Prostate gland (tissue), 2 donors: Measurements from ENCODE around the gene FCSK. TPM values are rescaled to one million over a fixed set of nuclear protein-coding genes. Genes with fewer than 3 reads are reported as not detected.

Source experiments
- DNase-seq: peaks from one replicate; pipeline ENCODE4 v3.0.0-alpha.2; 2019; ENCODE audit warnings: low spot score
- H3K27ac ChIP-seq, 2 donors: fragments of 200-600 bp; sonication (generic); 2 replicates each; pipeline ENCODE4 v1.5.1; 2017 to 2019
- H3K27me3 ChIP-seq: fragments of 200-600 bp; sonication (generic); replicated peaks from 2 replicates; pipeline ENCODE4 v1.5.1; 2019; ENCODE audit not compliant: insufficient read depth
- H3K36me3 ChIP-seq, 2 donors: fragments of 200-600 bp; sonication (generic); 1 replicate in 1 of 2; 2 replicates in 1 of 2; pipeline versions ENCODE4 v1.5.1 to v1.8.1; 2017 to 2019
- H3K4me1 ChIP-seq: fragments of 200-600 bp; sonication (generic); replicated peaks from 2 replicates; pipeline ENCODE4 v1.5.1; 2019
- H3K4me3 ChIP-seq, 2 donors: fragments of 200-600 bp; sonication (generic); 2 replicates each; pipeline ENCODE4 v1.5.1; 2017 to 2019
- H3K9me3 ChIP-seq: fragments of 200-600 bp; sonication (generic); 2 replicates; pipeline ENCODE4 v1.5.1; 2017
- CTCF ChIP-seq, 4 experiments: fragments of 200-600 bp in 2 of 4; fragments of 450-650 bp in 2 of 4; sonication (generic) in 2 of 4; IDR thresholded peaks; 1 replicate in 3 of 4; 2 replicates in 1 of 4; pipeline ENCODE4 v1.5.1; 2016 to 2019; ENCODE audit warnings: antibody characterized with exemption in 4 of 4, mild to moderate bottlenecking in 2 of 4, moderate library complexity in 2 of 4
- POLR2A ChIP-seq: fragments of 450-650 bp; IDR thresholded peaks from one replicate; pipeline ENCODE4 v1.6.1; 2016; ENCODE audit warnings: antibody characterized with exemption, mild to moderate bottlenecking
- POLR2AphosphoS5 ChIP-seq: sonication (generic); formaldehyde crosslinking; IDR thresholded peaks from one replicate; pipeline ENCODE4 v1.6.1; 2017; ENCODE audit warnings: antibody characterized with exemption
- WGBS: methylation state at CpG from one replicate; pipeline ENCODE4 v1.1.5; 2018; 5-methylcytosine and 5-hydroxymethylcytosine counted together
- intact Hi-C: fragments of 100-400 bp; cut with DNase I; formaldehyde crosslinking; loops from one replicate; pipeline ENCODE4 v1.14.2; 2022
- total RNA-seq, 2 donors: library from RNA; depleted of rRNA; stranded (reverse); fragments of >200 nt; gene quantifications; one replicate each; pipeline ENCODE4 v1.1.0, GENCODE V29; 2016

The FCSK gene
- total RNA-seq, 2 donors from 2014 or later: 23.0 to 33.1 TPM

DNA sequence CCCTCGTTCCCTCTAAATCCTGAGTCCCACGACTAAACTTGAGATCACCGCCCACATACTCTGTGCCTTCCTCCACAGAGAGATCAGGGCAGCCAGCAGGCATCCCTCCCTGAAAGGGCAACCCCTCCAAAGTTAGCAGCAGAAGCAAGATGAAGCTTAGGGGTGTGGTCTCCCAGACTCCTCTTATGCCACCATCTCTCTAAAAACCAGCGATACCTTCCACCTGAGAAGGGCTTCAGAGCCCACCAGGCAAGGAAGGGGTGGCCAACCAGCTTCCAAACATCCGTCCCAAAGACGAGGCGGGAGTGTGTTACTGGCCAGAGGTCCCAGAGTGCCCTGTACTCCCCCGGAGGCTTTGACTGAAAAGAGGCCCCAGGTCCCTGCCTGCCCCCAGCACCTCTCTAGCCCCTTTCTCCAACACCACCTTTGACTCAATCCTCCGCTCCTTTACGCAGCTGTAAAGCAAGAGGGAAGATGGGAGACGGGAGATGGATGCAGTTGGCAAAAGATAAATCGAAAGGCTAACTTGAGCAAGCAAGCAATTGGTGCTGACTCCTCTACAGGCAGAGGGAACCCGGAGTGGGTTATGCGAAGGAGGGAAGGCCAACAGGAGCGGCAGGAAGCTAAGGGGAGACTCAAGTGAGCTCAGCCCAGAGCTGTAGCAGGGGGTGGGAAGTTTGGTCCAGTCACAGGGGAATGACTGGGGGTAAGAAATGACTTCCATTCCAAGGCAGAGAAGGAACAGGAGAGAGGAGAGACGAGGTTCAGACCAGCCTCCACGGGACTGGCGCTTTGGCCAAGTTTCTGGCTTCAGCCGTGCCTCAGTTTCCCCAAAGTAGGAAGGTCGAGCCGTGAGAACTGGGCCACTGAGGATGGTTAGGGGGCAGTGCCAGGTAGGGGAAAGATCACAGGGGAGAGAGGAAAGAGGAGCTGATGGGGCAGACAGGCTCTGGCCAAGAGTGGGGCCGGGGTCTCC is 16.5 kb upstream of the FCSK start:
- H3K4me1 ChIP-seq: no peaks in the 10 kb centered on the region
- intact Hi-C loops: loop anchor here (5.0 kb wide), 1 partner anchor 56 kb away; no protein-coding TSS in a partner anchor
- no peaks in the 10 kb centered on the region for H3K9me3 ChIP-seq
- peak overlapping the region; percentile 59 to 67 for H3K4me3 ChIP-seq
- TF ChIP-seq CTCF (IDR thresholded peaks at IDR 0.05) (no peak), POLR2AphosphoS5 (no peak), POLR2A (no peak)
- no peaks in the 10 kb centered on the region for H3K36me3 ChIP-seq
- 9% methylated on average over 22 of the region's 22 CpGs for WGBS
- peak overlapping the region; percentile 50 to 55 for H3K27ac ChIP-seq
- no peaks in the 10 kb centered on the region for H3K27me3 ChIP-seq
- no peak for DNase-seq

DNA sequence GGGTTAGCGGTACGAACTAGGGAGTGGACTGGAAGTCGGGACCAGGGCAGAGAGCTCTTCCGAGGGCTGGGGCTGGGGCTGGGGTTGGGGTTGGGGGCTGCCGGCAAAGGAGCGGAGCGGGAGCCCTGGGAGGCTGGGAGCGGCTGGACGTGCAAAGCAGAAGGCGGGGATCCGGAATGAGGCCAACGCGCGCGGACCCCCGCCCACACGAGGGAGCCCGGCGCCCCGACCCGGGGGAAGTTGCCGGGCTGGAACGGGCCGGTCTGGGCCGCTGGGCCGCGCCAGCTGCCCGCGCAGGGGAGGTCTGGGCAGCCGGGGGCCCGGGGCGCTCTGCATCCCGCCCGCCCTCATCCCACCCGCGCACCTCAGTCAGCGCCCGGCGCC is 15.8 kb upstream of the FCSK start:
- no peaks in the 10 kb centered on the region for H3K9me3 ChIP-seq
- TF ChIP-seq POLR2A (no peak), CTCF (IDR thresholded peaks at IDR 0.05) (no peak), POLR2AphosphoS5 (no peak)
- peak overlapping the region; percentile 59 to 67 for H3K4me3 ChIP-seq
- WGBS: 0% methylated on average over 22 of the region's 39 CpGs
- no peak for DNase-seq
- H3K4me1 ChIP-seq: no peaks in the 10 kb centered on the region
- intact Hi-C loops: loop anchor here (5.0 kb wide), 1 partner anchor 56 kb away; no protein-coding TSS in a partner anchor
- peak overlapping the region; percentile 50 to 55 for H3K27ac ChIP-seq
- H3K36me3 ChIP-seq: no peaks in the 10 kb centered on the region
- no peaks in the 10 kb centered on the region for H3K27me3 ChIP-seq

DNA sequence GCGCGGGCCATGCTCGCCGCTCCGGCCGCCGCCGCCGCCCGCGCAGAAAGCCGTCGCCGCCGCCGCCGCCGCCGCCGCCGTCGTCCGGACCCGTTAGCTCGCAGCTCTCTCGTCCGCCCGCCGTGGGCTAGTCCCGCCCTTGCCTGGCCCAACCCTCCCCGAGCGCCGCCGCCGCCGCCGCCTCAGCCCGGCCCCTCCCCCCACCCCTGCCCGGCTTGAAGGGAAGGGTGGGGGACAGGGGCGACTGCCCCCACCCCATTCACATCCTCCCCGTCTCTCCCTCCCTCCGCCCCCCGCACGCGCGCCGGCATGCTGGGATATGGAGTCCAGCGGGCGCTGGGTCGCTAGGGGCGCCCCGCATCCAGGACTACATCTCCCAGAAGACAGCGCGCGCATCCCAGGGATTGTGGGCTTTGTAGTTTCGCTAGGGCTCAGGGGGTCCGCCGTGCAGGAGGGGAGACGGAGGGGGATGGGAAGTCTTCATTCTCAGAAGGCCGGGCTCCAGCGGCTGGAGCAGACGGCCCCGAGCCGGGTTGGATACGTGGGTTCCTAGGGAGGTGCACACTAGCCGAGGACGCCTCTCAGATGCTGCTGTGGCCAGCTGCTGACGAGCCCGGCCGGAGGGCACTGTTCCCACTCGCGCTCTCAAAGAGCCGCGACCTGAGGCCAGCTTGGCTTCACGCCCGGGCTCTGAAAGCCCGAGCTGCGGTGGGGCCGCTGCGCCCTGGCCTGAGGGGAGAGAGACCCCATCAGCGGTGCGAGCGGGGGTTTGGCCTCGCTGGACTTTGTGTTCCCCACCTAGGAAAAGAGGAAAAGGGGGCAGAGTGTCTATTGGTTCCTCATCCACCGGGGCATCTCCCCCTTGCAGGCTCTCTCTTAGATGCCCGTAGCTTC is 15.2 kb upstream of the FCSK start, which contains the start of gene ST3GAL2:
TSS of gene ST3GAL2 (minus strand) at position 132 of the 894 bp plus-strand sequence. CDS start 40,570 bp downstream, outside the sequence.
- WGBS: 2% methylated on average over 43 of the region's 86 CpGs
- peak in 1 of 4 experiments; percentile 55 for TF ChIP-seq CTCF (IDR thresholded peaks at IDR 0.05)
- TF ChIP-seq POLR2A: no peak
- peak; percentile 84 for TF ChIP-seq POLR2AphosphoS5
- Histone ChIP-seq H3K4me3 (peak within 1 kb of the TSS; percentile 59 to 67), H3K4me1 (no peaks in the 10 kb centered on the region), H3K9me3 (no peaks in the 10 kb centered on the region), H3K27ac (peak within 1 kb of the TSS; percentile 55 to 67), H3K27me3 (no peaks in the 10 kb centered on the region), H3K36me3 (no peaks in the 10 kb centered on the region)
- peak; percentile 87 for DNase-seq
- intact Hi-C loops: loop anchor here (5.0 kb wide), 1 partner anchor 57 kb away; no protein-coding TSS in a partner anchor

GRCh38 chr16:70440009-70440692 is 14.2 kb upstream of the FCSK start:
- no peak for DNase-seq
- no peak for TF ChIP-seq POLR2A
- no peak for TF ChIP-seq POLR2AphosphoS5
- no peak for TF ChIP-seq CTCF (IDR thresholded peaks at IDR 0.05)
- 59% methylated on average over 11 of the region's 11 CpGs for WGBS
- no peaks in the 10 kb centered on the region for H3K9me3 ChIP-seq
- no peaks in the 10 kb centered on the region for H3K36me3 ChIP-seq
- H3K27me3 ChIP-seq: no peaks in the 10 kb centered on the region
- peak overlapping the region in 1 of 2 donors; percentile 67 for H3K27ac ChIP-seq
- H3K4me1 ChIP-seq: no peaks in the 10 kb centered on the region
- intact Hi-C loops: no loop called here
- H3K4me3 ChIP-seq: peak overlapping the region in 1 of 2 donors; percentile 59
